Endothelial cell of umbilical vein (primary cell): ENCODE results near the gene DNAJB13. TPM values are rescaled to one million over a fixed set of nuclear protein-coding genes. Genes with fewer than 3 reads are reported as not detected.

Source experiments
- BruUV-seq: library from RNA; stranded (reverse); fragments of 400-500 nt; replicated peaks from 2 replicates; lab custom pipeline; 2021; lab: Mats Ljungman, UMichigan
- CTCF ChIA-PET: fragments of 300-600, 350-600 bp; sonication (Branson Sonifier 250); formaldehyde crosslinking; loops from one replicate; lab custom pipeline; 2021; ENCODE audit warnings: antibody characterized with exemption, inconsistent platforms; lab: Charles Lee
- POLR2A ChIA-PET: fragments of 300-600, 350-600 bp; sonication (Branson Sonifier 250); formaldehyde crosslinking; loops from one replicate; lab custom pipeline; 2021; ENCODE audit warnings: antibody characterized with exemption, inconsistent platforms; lab: Charles Lee
- DNase-seq: peaks from one replicate; pipeline ENCODE4 v3.0.0-alpha.2; 2011; ENCODE audit warnings: low read depth, low spot score
- FAIRE-seq: peaks from 2 replicates; lab custom pipeline; 2011; peaks lifted over from hg19 to GRCh38; lab: Jason Lieb, UNC
- H2AFZ ChIP-seq: 2 replicates; pipeline ENCODE4 v1.6.0; 2012; ENCODE audit warnings: low read depth, low read length, control low read depth, inconsistent platforms
- H3K27ac ChIP-seq: 2 replicates; pipeline ENCODE4 v1.5.1; 2011; ENCODE audit warnings: low read depth, mild to moderate bottlenecking, control low read depth, low read length, moderate library complexity; ENCODE audit not compliant: insufficient read depth
- H3K27me3 ChIP-seq, 2 experiments: 2 replicates each; pipeline versions ENCODE4 v1.6.0 to v1.6.1; 2011; ENCODE audit warnings: low read length in 2 of 2, mixed read lengths in 1 of 2; ENCODE audit not compliant: control insufficient read depth in 2 of 2, insufficient read depth in 2 of 2
- H3K36me3 ChIP-seq, 2 experiments: 2 replicates in 1 of 2; 3 replicates in 1 of 2; pipeline ENCODE4 v1.5.1; 2011; ENCODE audit warnings: low read length in 2 of 2, mild to moderate bottlenecking in 1 of 2, moderate library complexity in 1 of 2; ENCODE audit not compliant: control insufficient read depth in 2 of 2, insufficient read depth in 2 of 2; ENCODE audit errors: extremely low read depth in 1 of 2
- H3K4me1 ChIP-seq: 3 replicates; pipeline ENCODE4 v1.5.1; 2011; ENCODE audit warnings: mild to moderate bottlenecking, low read length; ENCODE audit not compliant: control insufficient read depth, insufficient read depth; ENCODE audit errors: extremely low read depth
- H3K4me2 ChIP-seq: 2 replicates; pipeline ENCODE4 v1.6.1; 2011; ENCODE audit warnings: low read length, control low read depth, mixed read lengths; ENCODE audit not compliant: insufficient read depth
- H3K4me3 ChIP-seq, 3 experiments: fragments of 200-600 bp in 1 of 3; sonication (generic), shearing (Covaris generic) in 1 of 3; replicated peaks in 1 of 3; 2 replicates each; pipeline ENCODE4 v1.5.1; 2011 to 2016; ENCODE audit warnings: control low read depth in 3 of 3, low read length in 3 of 3, mild to moderate bottlenecking in 2 of 3, inconsistent platforms in 1 of 3, low read depth in 1 of 3, moderate library complexity in 1 of 3; ENCODE audit not compliant: insufficient read depth in 1 of 3
- H3K79me2 ChIP-seq: 2 replicates; pipeline ENCODE4 v1.6.0; 2012; ENCODE audit warnings: low read length, inconsistent platforms; ENCODE audit not compliant: control insufficient read depth, insufficient read depth
- H3K9ac ChIP-seq: replicated peaks from 2 replicates; pipeline ENCODE3; 2011; ENCODE audit warnings: low read length, control low read depth; ENCODE audit not compliant: insufficient read depth; ENCODE audit errors: extremely low read depth
- H3K9me1 ChIP-seq: replicated peaks from 3 replicates; pipeline ENCODE4 v1.6.0; 2011; ENCODE audit warnings: mild to moderate bottlenecking, low read length; ENCODE audit not compliant: control insufficient read depth, insufficient read depth; ENCODE audit errors: extremely low read depth
- H3K9me3 ChIP-seq: replicated peaks from 2 replicates; pipeline ENCODE4 v1.5.1; 2012; ENCODE audit warnings: low read length, inconsistent platforms; ENCODE audit not compliant: control insufficient read depth, insufficient read depth
- H4K20me1 ChIP-seq: replicated peaks from 2 replicates; pipeline ENCODE3; 2011; ENCODE audit warnings: mild to moderate bottlenecking, low read length; ENCODE audit not compliant: control insufficient read depth, insufficient read depth; ENCODE audit errors: extremely low read depth
- CTCF ChIP-seq, 2 donors: IDR thresholded peaks; 1 replicate in 1 of 2; 2 replicates in 1 of 2; pipeline ENCODE4 v1.5.1; 2011; ENCODE audit warnings: low read length in 2 of 2, mild to moderate bottlenecking in 2 of 2, moderate library complexity in 2 of 2, control low read depth in 1 of 2, inconsistent platforms in 1 of 2, low read depth in 1 of 2; ENCODE audit not compliant: insufficient read depth in 1 of 2; ENCODE audit errors: extremely low read depth in 1 of 2
- EZH2 ChIP-seq: IDR thresholded peaks from 2 replicates; pipeline ENCODE4 v1.6.1; 2012; ENCODE audit warnings: borderline replicate concordance, low read depth, mild to moderate bottlenecking, moderate library complexity, low read length, inconsistent platforms; ENCODE audit not compliant: severe bottlenecking
- FOS ChIP-seq: IDR thresholded peaks from 2 replicates; pipeline ENCODE4 v1.6.1; 2011; ENCODE audit warnings: mild to moderate bottlenecking, low read length, moderate library complexity, borderline replicate concordance; ENCODE audit not compliant: insufficient read depth
- GATA2 ChIP-seq: IDR thresholded peaks from 2 replicates; pipeline ENCODE4 v1.7.0; 2011; ENCODE audit warnings: low read depth, mild to moderate bottlenecking, moderate library complexity, mixed read lengths, low read length; ENCODE audit not compliant: insufficient read length, insufficient read depth
- JUN ChIP-seq: IDR thresholded peaks from 2 replicates; pipeline ENCODE4 v1.6.1; 2011; ENCODE audit warnings: borderline replicate concordance, low read depth; ENCODE audit not compliant: insufficient read length, insufficient read depth
- MAX ChIP-seq: IDR thresholded peaks from 2 replicates; pipeline ENCODE4 v1.6.1; 2011; ENCODE audit not compliant: insufficient read depth, insufficient read length
- MYC ChIP-seq: IDR thresholded peaks from one replicate; pipeline ENCODE4 v1.6.1; 2011; ENCODE audit warnings: mild to moderate bottlenecking, low read depth, low read length
- POLR2A ChIP-seq: IDR thresholded peaks from 2 replicates; pipeline ENCODE4 v1.6.1; 2012; ENCODE audit warnings: low read depth, mild to moderate bottlenecking, control low read depth, low read length
- POLR2AphosphoS5 ChIP-seq: IDR thresholded peaks from 2 replicates; pipeline ENCODE4 v1.6.1; 2012; ENCODE audit warnings: low read depth, mild to moderate bottlenecking, control low read depth, low read length, moderate library complexity; ENCODE audit not compliant: insufficient read depth
- dilution Hi-C: fragments of 300-500 bp; cut with MboI; formaldehyde crosslinking; loops from one replicate; pipeline ENCODE4 v1.15.0; 2019; ENCODE audit warnings: low sequenced_read_pairs; ENCODE audit not compliant: extremely low pct_ligation_motif_present
- intact Hi-C: fragments of 100-400 bp; cut with micrococcal nuclease; formaldehyde crosslinking; loops from one replicate; pipeline ENCODE4 v1.10.0; 2022
- polyA plus RNA-seq, 4 experiments: library from polyadenylated mRNA; depleted of rRNA in 3 of 4; stranded (reverse) in 3 of 4; unstranded in 1 of 4; fragments of >200 nt; gene quantifications; 2 replicates each; pipeline versions ENCODE4 v1.2.1 to v1.2.3, GENCODE V29; 2011 to 2012; ENCODE audit warnings: missing spikeins in 1 of 4
- total RNA-seq: library from RNA; stranded (reverse); gene quantifications from 2 replicates; pipeline ENCODE4 v1.2.3, GENCODE V29; 2021

Gene DNAJB13
- total and polyA plus RNA-seq, 2 donors (not counting 3 experiments of a cell fraction or from before 2014, with no cell fraction given), result 0.07 to 0.46 TPM

- intact Hi-C loops, result no loop called here
- no peak for FAIRE-seq
- no peaks in the 10 kb centered on the region for H3K4me1 ChIP-seq
- H3K79me2 ChIP-seq, result no peaks in the 10 kb centered on the region
- H2AFZ ChIP-seq, result no peak overlapping the region
- H3K27ac ChIP-seq, result no peak overlapping the region
- H3K4me2 ChIP-seq, result no peak overlapping the region
- ChIA-PET CTCF (interaction anchor here (1.8 kb wide), 1 partner anchor 8 kb away, joined by 5 read pairs; no protein-coding TSS in a partner anchor), POLR2A (no interaction called here)
- H3K4me3 ChIP-seq, result no peak overlapping the region
- H4K20me1 ChIP-seq, result no peaks in the 10 kb centered on the region
- BruUV-seq, result no TSS peak
- dilution Hi-C loops, result no loop called here
- TF ChIP-seq MYC, result no peak
- no peak for TF ChIP-seq CTCF (IDR thresholded peaks at IDR 0.05; ENCODE audit: extremely low read depth in 1 of 2, insufficient read depth in 1 of 2, low read depth in 1 of 2, low read length in 2 of 2)
- TF ChIP-seq POLR2A, result no peak
- no peaks in the 10 kb centered on the region for H3K36me3 ChIP-seq
- H3K9me1 ChIP-seq, result no peaks in the 10 kb centered on the region
- no peak overlapping the region for H3K9ac ChIP-seq
- peaks cover 0 to 2% of the 10 kb centered on the region in 2 experiments for H3K27me3 ChIP-seq
- no peak for DNase-seq
- H3K9me3 ChIP-seq, result no peaks in the 10 kb centered on the region
Observed at GRCh38 chr11:73958521-73959141, 7.8 kb downstream of the DNAJB13 start.

GRCh38 chr11:73961321-73961720 is 10.5 kb downstream of the DNAJB13 start:
- Histone ChIP-seq H3K4me2 (no peak overlapping the region), H3K27me3 (peaks cover 0 to 2% of the 10 kb centered on the region in 2 experiments), H3K36me3 (no peaks in the 10 kb centered on the region), H3K4me3 (no peak overlapping the region), H2AFZ (no peak overlapping the region), H3K4me1 (no peaks in the 10 kb centered on the region), H4K20me1 (no peaks in the 10 kb centered on the region), H3K9me1 (no peaks in the 10 kb centered on the region), H3K9me3 (no peaks in the 10 kb centered on the region), H3K79me2 (no peaks in the 10 kb centered on the region), H3K27ac (no peak overlapping the region), H3K9ac (no peak overlapping the region)
- ChIA-PET CTCF (interaction anchor here (0.8 kb wide), 1 partner anchor 30 kb away, joined by 3 read pairs; no protein-coding TSS in a partner anchor), POLR2A (no interaction called here)
- intact Hi-C loops (loop anchor here (5.0 to 10.0 kb wide), 3 partner anchors 133 to 611 kb away; no protein-coding TSS in a partner anchor), dilution Hi-C loops (no loop called here)
- no peak for TF ChIP-seq GATA2
- TF ChIP-seq EZH2, result no peak
- TF ChIP-seq MYC, result no peak
- TF ChIP-seq POLR2AphosphoS5, result no peak
- TF ChIP-seq JUN, result no peak
- TF ChIP-seq FOS, result no peak
- no peak for TF ChIP-seq POLR2A
- TF ChIP-seq CTCF (IDR thresholded peaks at IDR 0.05; ENCODE audit: extremely low read depth in 1 of 2, insufficient read depth in 1 of 2, low read depth in 1 of 2, low read length in 2 of 2), result no peak
- no peak for TF ChIP-seq MAX
- DNase-seq, result no peak
- BruUV-seq, result no TSS peak
- no peak for FAIRE-seq
